GM19467 (cell line): ENCODE results near the gene TCF7.

Experiments used
- ATAC-seq: cut with Tn5 transposase; IDR thresholded peaks from one replicate; pipeline ENCODE4 v1.9.1; 2021; ENCODE audit warnings: mild to moderate bottlenecking, moderate library complexity; ENCODE audit not compliant: unreplicated experiment

TCF7 gene

GRCh38 chr5:134113902-134114875 is at the start of gene TCF7:
TSS of gene TCF7 (plus strand) at chr5:134114681. CDS start at chr5:134114907, 226 bp downstream.
- peak; percentile 76 for ATAC-seq

GRCh38 chr5:134069553-134069952 is 44.9 kb upstream of the TCF7 start:
- ATAC-seq: no peak

GRCh38 chr5:134070725-134071613 is 43.5 kb upstream of the TCF7 start:
- no peak for ATAC-seq

- ATAC-seq: no peak
Observed at GRCh38 chr5:134071614-134072207, 42.8 kb upstream of the TCF7 start.

GRCh38 chr5:134072471-134073210 is 41.8 kb upstream of the TCF7 start:
- ATAC-seq: no peak

- no peak for ATAC-seq
Observed at GRCh38 chr5:134073404-134073803, 41.1 kb upstream of the TCF7 start.

GRCh38 chr5:134075102-134075501 is 39.4 kb upstream of the TCF7 start:
- no peak for ATAC-seq

- no peak for ATAC-seq
Observed at GRCh38 chr5:134077926-134078580, 36.4 kb upstream of the TCF7 start.

GRCh38 chr5:134079748-134080581 is 34.5 kb upstream of the TCF7 start:
- ATAC-seq: no peak

- no peak for ATAC-seq
Observed at GRCh38 chr5:134082264-134082992, 32.1 kb upstream of the TCF7 start.

GRCh38 chr5:134083517-134083916 is 31.0 kb upstream of the TCF7 start:
- ATAC-seq: no peak

- no peak for ATAC-seq
Observed at GRCh38 chr5:134084022-134084565, 30.4 kb upstream of the TCF7 start.

- ATAC-seq: no peak
Observed at GRCh38 chr5:134084570-134084969, 29.9 kb upstream of the TCF7 start.

GRCh38 chr5:134085411-134085810 is 29.1 kb upstream of the TCF7 start:
- no peak for ATAC-seq

GRCh38 chr5:134086225-134086942 is 28.1 kb upstream of the TCF7 start:
- no peak for ATAC-seq

- ATAC-seq: no peak
Observed at GRCh38 chr5:134086943-134087305, 27.6 kb upstream of the TCF7 start.

- ATAC-seq: no peak
Observed at GRCh38 chr5:134088291-134088690, 26.2 kb upstream of the TCF7 start.
